GM21360 (cell line): ENCODE measurements around the gene GGA2.
"Not testable (repeated sequence)": the region's sequence is repeated elsewhere in the genome, so short reads cannot be mapped to it uniquely, and the experiment has no call there.

Experiments
- ATAC-seq: cut with Tn5 transposase; IDR thresholded peaks from one replicate; pipeline ENCODE4 v1.9.1; 2021; ENCODE audit warnings: mild to moderate bottlenecking, moderate library complexity; ENCODE audit not compliant: unreplicated experiment

GGA2 gene, protein sequence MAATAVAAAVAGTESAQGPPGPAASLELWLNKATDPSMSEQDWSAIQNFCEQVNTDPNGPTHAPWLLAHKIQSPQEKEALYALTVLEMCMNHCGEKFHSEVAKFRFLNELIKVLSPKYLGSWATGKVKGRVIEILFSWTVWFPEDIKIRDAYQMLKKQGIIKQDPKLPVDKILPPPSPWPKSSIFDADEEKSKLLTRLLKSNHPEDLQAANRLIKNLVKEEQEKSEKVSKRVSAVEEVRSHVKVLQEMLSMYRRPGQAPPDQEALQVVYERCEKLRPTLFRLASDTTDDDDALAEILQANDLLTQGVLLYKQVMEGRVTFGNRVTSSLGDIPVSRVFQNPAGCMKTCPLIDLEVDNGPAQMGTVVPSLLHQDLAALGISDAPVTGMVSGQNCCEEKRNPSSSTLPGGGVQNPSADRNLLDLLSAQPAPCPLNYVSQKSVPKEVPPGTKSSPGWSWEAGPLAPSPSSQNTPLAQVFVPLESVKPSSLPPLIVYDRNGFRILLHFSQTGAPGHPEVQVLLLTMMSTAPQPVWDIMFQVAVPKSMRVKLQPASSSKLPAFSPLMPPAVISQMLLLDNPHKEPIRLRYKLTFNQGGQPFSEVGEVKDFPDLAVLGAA

DNA sequence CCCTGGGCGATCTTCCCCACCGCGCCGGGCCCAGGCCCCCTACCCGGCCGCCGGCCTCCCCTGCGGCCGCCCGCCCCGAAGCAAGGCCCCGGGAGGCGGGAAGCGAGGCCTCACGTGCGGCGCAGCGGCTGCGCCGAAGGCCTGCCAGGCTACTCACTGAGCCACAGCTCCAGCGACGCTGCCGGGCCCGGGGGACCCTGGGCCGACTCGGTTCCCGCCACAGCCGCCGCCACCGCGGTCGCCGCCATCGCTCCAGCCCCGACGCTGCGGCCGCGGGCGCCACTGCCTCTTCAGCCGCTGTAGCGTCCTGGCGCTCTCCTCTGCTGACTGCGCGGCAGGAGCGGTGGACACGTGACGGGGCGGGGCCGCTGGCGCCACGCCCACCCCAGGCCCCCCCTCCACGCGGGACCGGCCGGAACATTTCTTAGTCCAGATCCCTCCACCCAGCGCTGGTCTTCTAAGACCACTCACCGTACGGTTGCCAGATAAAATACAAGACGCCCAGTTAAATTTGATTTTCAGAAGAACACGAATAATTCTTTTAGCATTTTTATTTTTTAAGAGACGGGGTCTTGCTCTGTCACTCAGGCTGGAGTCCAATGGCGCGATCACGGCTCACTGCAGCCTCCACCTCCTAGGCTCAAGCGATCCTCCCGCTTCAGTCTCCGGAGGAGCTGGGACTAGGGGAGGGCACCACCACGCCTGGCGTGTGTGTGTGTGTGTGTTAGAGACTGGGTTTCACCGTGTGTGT, at the start of gene GGA2:
Gene GGA2 (minus strand): TSS at position 331 of the 751 bp plus-strand sequence. CDS start 83 bp downstream, at position 248.
- ATAC-seq = peak; percentile 69

DNA sequence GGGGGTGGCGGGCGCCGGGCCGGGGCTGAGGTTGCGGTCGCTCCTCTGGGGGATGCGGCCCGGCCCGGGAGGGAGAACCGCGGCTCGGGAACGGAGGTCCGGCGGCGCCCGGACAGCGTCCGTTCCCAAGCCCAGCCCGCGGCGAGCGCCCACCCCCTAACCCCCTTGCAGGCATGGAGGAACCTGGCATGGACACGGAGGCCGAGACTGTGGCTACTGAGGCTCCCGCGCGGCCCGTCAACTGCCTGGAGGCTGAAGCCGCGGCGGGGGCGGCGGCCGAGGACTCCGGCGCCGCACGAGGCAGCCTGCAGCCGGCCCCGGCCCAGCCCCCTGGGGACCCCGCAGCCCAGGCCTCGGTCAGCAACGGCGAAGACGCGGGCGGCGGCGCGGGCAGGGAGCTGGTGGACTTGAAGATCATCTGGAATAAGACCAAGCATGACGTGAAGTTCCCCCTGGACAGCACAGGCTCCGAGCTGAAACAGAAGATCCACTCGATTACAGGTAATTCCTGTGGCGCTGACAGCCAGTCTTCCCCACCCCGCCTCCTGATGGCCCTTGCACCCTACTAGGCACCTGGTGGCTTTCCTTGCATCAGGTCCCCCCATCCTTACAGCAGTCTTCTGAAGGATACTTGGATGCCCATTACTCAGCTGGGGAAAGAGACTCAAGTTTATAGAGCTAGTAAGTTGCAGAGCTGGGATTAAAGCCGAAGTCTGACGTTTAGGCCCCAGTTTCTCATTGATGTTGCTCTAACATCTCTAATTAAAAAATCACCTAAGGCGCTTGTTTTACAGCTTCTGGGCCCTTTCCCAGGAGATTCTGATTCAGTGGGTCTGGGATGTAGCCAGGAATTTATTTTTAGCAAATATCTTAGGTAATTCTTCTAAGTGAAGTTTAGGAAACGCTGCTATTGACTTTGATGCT, 47.7 kb upstream of the GGA2 start:
- no peak for ATAC-seq

DNA sequence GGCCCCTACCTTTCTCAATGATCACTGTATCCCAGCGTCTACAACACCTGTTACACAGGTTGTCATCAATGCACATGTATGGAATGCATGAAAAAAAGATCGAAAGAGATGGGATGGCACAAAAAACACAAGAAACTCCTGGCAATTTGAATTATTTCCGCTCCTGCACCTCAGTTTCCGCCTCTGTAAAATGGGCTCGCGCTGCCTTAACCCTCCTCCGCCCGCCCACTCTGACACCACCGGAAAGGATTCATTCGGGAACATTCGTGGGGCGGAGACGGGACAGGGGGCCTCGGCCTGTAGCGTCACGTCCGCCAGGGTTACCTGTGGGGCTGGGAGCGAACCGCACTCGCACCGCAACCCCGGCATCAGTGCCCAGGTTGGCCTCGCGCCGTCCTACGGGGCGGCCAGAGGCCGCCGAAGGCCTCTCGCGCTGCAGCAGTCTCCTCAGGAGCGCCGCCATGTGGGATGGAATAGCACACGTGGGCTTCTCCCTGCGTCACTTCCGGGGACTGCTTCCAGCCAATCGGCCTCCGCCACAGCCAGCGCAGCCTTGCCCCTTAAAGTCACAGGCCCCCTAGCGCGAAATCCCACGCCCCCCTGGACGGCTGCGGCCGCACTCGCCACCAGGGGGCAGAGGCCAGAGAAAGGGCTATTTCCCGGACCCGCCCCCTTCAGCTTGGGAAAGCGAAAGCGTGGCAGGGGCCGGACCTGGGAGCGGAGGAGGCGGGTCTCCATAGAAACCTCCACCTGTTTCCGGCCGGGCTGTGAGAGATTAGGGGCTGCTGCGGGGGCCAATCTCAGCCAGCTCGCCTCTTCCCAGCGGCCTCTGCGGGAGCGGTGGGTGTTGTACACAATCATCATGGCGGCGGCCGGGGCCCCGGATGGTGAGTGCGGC, 46.8 kb upstream of the GGA2 start, which contains the start of the genes EARS2 and UBFD1:
Gene EARS2 (minus strand): TSS at position 470 of the 898 bp plus-strand sequence. CDS start 7 bp downstream, at position 463.
Gene UBFD1 (plus strand): TSS at position 847 of the 898 bp plus-strand sequence. CDS start 16 bp downstream, at position 863.
- peak; percentile 83 for ATAC-seq

DNA sequence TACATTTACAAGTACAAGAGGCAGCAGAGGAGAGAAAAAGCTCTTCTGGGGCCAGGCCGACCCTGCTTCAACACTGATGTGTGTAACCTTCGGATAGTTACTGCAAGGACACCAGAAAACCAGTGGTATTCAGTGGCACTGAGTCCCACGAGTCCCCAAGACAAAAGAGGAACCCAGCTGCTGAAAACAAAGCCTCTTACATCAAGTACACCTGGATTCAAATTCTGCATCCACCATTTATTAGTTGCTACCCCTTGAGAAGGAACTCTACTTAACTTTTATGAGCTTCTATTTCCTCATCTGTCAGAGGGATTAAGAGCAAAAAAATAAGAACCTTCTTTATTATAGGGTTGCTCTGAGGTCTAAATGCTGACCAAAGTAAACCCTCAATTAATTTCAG, 44.2 kb upstream of the GGA2 start:
- no peak for ATAC-seq

DNA sequence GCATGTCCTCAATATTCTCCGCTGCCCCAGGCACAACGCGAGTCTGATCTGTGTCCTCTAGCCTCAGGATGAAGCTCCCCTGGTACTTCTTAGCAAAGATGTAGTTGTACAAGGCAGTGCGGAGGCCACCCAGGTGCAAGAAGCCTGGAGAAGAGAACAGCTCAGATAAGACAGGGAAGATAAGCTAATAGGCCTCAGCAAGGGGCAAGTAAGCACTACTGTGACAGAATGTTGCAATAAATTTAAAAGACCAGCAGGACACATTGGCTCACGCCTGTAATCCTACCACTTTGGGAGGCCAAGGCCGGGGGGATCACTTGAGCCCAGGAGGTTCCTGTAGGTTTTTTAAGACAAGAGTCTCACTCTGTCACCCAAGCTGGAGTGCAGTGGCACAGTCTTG, 41.9 kb upstream of the GGA2 start:
- no peak for ATAC-seq

DNA sequence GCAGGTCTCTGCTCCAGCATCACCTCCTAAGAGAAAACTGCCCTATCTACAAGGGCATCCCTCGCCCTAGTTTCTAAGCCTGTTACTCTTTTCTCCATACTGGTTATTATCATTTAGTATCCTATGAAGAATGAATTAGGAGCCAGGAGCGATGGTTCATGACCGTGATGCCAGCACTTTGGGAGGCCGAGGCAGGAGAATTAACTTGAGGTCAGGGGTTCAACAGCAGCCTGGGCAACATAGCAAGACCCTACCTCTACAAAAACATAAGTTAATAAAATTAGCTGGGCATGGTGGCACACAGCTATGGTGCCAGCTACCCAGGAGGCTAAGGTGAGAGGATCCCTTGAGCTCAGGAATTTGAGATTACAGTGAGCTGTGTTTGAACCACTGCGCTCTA, 39.6 kb upstream of the GGA2 start:
- no peak for ATAC-seq

DNA sequence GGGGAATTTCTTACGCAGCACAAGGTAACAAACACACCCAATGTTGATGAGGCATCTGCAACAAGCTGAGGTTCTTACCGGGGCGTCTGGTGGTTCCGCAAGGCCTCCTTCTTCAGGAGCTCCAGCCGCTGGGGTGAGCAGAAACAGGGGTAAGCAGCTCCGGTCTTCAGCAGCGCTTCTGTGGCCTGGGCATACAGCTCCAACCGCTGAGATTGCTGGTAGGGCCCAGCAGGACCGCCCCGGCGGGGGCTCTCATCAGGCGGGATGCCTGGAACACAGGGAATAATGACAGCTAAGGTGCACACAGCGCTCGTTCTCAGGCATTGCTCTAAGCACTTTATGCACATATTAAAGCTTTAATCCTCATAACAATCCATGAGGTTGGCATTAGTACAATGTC, 34.1 kb upstream of the GGA2 start:
- no peak for ATAC-seq

DNA sequence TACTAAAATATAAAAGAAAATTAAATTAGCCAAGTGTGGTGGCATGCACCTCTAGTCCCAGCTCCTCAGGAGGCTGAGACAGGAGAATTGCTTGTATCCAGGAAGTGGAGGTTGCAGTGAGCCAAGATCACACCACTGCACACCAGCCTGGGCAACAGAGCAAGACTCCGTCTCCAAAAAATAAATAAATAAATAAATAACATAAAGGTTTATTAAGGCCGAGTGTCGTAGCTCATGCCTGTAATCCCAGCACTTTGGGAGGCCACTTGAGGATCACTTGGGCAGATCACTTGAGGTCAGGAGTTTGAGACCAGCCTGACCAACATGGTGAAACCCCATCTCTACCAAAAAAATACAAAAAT, 30.5 kb upstream of the GGA2 start:
- ATAC-seq = not testable (repeated sequence)

DNA sequence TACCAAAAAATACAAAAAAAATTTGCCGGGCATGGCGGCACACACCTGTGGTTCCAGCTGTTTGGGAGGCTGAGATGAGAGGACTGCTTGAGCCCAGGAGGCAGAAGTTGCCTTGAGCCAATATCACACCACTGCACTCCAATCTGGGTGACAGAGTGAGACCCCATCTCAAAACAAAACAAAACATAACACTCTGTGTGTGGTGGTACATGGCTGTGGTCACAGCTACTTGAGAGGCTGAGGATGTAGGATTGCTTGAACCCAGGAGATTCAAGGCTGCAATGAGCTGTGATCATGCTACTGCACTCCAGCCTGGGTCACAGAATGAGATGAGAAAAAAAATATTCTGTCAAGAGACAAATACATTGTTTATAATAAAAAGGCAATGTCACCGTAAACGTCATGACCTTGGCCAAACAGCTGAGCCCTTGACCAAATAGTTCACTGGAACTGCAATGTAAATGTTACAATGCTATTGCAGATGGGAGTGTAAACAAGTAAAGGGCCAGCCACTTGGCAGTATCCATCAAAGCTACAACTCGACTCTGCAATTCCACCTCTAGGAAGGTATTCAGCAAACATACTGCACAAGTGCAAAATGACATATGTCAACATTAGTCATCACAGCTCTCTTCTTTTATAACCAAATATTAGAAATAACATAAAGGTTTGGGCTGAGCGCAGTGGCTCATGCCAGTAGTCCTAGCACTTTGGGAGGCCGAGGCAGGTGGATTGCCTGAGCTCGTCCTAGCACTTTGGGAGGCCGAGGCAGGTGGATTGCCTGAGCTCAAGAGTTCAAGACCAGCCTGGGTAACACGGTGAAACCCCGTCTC, 29.9 kb upstream of the GGA2 start:
- no peak for ATAC-seq

DNA sequence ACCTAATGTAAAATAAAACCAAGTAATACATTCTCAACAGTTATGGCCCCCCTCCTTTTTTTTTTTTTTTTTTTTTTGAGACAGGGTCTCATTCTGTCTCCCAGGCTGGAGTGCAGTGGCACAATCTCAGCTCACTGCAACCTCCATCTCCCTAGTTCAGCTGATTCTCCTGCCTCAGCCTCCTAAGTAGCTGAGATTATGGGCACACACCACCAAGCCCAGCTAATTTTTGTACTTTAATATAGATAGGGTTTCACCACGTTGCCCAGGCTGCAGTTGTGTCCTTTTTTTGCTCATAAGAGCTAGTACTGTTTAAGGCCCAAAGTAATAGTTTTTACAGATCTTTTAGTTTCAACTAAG, 28.6 kb upstream of the GGA2 start:
- ATAC-seq = no peak

DNA sequence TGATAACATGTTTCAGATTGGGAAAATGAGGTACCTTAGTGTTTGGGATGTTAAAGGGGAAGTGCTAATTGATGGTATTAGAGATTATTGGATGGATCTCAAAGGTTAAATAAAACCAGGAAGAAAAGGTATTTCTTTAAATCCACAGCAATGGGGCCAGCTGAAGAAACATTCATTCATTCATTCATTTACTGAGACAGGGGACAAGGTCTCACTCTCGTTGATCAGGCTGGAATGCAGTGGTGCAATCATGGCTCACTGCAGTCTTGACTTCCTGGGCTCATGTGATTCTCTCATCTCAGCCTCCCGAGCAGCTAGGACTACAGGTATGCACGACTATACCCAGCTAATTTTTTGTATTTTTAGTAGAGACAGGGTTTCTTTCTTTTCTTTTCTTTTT, 27.1 kb upstream of the GGA2 start:
- ATAC-seq = no peak

DNA sequence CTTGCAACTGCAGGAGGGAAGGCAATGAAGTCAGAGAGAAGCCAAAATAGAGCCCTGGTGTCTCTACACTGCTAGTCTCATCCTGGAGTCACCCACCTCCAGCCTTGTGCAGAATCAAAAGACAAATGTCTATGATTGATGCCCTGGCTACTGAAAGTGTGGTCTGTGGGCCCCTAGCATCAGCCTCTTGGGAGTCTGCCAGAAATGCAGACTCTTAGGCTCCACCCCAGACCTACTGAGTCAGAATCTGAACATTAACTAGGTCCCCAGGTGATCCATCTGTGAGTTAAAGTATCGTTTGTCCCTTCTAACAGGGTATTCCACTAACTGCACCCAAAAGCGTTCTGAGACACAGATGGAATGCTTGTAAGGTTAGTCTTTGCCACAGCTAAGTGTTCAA, 25.6 kb upstream of the GGA2 start:
- no peak for ATAC-seq

DNA sequence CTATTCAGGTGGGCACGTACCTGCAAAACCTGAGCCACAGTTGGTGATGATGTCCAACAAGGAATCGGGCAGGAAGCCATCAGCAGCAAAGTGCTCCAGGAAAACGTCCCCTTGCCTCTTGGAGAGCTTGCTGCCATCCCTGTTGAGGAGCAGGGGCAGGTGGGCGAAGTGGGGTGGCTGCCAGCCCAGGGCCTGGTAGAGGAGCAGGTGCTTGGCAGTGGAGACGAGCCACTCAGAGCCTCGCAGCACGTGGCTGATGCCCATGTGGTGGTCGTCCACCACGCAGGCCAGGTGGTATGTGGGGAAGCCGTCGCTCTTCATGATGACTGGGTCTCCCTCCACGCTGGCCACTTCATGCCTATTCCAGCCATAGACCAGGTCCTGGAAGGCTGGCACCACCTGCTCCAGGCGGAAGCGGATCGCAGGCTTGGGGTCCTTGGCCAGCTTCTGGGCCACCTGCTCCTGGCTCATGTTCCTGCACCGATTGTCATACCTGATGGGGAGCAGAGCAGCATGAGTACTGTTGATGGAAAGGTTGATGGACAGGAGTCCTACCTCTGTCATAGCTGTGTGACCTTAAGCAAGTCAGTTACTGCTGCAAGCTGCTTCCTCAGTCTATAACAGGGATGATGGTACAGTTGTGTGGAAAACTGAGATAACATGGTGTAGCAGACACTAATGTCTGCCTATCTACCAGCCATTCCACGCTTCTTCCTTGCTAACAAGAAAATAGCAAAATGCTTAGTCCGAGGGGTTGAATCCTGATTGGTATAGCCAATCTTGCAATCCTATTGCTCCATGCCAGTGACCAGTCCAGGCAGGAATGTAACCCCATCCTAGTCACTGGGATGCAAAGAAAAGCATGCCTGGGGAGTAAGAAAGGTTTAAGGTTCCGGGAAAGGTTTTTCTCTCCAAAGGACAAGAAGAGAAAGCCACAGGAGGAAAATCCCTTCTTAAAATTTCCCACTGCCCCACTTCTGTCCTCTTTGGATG, 24.9 kb upstream of the GGA2 start:
- ATAC-seq = no peak

DNA sequence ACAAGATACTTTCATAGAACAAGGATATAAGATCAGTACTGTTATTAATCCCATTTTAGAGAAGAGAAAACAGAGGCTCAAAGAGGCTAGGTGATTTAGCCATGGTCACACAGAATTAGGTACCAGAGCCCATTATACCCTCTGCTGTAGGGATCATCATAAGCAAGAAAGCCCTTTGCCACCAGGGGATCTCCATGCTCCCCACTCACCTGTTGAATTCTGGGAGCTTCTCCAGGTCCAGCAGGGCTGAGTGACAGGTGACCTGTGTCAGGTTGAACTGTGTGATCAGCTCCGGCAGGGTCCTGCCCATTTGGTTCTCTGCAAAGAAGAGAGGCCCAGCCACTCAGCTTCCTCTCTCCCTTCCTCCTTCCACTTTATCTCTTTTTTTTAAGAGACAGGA, 22.2 kb upstream of the GGA2 start:
- ATAC-seq = no peak

DNA sequence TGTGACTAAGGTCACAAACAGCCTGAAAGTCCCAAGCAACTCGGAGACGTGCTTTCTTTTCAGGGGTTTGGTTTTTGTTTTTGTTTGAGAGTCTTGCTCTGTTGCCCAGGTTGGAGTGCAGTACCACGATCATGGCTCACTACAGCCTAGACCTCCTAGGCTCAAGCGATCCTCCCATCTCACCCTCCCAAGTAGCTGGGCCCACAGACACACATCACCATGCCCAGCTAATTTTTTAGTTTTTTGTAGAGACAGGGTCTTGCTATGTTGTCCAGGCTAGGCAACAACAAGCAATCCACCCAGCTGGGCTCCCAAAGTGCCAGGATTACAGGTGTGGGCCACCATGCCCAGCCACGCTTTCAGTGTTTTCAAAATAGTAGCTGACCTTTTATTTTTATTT, 19.8 kb upstream of the GGA2 start:
- no peak for ATAC-seq

DNA sequence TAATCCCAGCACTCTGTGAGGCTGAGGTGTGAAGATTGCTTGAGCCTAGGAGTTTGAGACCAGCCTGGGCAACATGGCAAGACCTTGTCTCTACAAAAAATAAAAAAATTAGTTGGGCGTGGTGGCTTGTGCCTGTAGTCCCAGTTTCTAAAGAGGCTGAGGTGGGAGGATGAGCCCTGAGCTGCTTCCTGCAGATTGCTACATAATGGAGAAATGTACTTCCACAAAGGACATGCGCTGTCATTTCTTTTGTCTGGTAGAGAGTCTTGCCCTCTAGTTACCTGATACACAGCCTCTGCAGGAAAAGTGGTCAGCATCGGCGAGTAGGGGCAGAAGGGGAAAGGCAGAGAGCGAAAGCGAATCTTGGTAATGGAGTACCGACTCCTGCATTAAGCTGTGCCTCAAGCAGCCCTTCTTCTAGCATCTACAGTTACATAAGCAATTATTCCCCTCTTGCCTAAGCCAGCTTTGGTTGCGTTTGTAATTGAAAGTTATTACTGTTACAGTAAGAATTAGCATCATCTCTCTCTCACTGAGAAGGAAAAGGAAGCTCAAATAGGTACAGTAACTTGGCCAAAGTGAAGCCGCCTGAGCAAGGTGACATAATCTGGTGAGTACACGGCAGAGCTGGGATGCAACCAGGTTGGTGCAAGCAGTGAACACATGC, 18.5 kb upstream of the GGA2 start:
- no peak for ATAC-seq
